PFSK-1 (cell line): ENCODE data around the gene SYNJ2.

ENCODE experiments used
- FOXP2 ChIP-seq: optimal IDR thresholded peaks from 2 replicates; pipeline ENCODE3; 2011; ENCODE audit warnings: borderline replicate concordance, control low read depth, inconsistent platforms; ENCODE audit not compliant: insufficient read depth; ENCODE audit errors: extremely low read length, extremely low read depth
- POLR2AphosphoS5 ChIP-seq: IDR thresholded peaks from 2 replicates; pipeline ENCODE4 v1.6.1; 2012; ENCODE audit warnings: low read depth, mild to moderate bottlenecking, control low read depth, low read length, moderate library complexity
- REST ChIP-seq, 2 experiments: IDR thresholded peaks; 2 replicates each; pipeline versions ENCODE4 v1.6.1 to v1.8.0; 2011 to 2012; ENCODE audit warnings: low read depth in 2 of 2, low read length in 2 of 2, control low read depth in 1 of 2, inconsistent platforms in 1 of 2, mild to moderate bottlenecking in 1 of 2, moderate library complexity in 1 of 2; ENCODE audit not compliant: insufficient read depth in 1 of 2
- SIN3A ChIP-seq: IDR thresholded peaks from 2 replicates; pipeline ENCODE4 v1.6.1; 2012; ENCODE audit warnings: mild to moderate bottlenecking, low read length, moderate library complexity, borderline replicate concordance; ENCODE audit not compliant: insufficient read depth
- TAF1 ChIP-seq: IDR thresholded peaks from 2 replicates; pipeline ENCODE4 v1.6.1; 2012; ENCODE audit warnings: low read length, control low read depth, borderline replicate concordance; ENCODE audit not compliant: insufficient read depth

GRCh38 chr6:157966589-157966977, 15.1 kb upstream of the SYNJ2 start:
- no peak for TF ChIP-seq TAF1
- no peak for TF ChIP-seq POLR2AphosphoS5
- no peak for TF ChIP-seq FOXP2
- no peak for TF ChIP-seq REST (IDR thresholded peaks at IDR 0.05; ENCODE audit: insufficient read depth in 1 of 2, low read depth in 2 of 2, low read length in 2 of 2)
- no peak for TF ChIP-seq SIN3A
